PC-9 (cell line): Measurements from ENCODE around the gene TTLL9. TPM values are rescaled to one million over a fixed set of nuclear protein-coding genes. Genes with fewer than 3 reads are reported as not detected.

Experiments
- Bru-seq: library from RNA; stranded (reverse); fragments of 400-500 nt; gene quantifications from one replicate; lab custom pipeline; 2021; lab: Mats Ljungman, UMichigan
- BruChase-seq, 2 experiments: library from RNA; stranded (reverse); fragments of 400-500 nt; gene quantifications; one replicate each; lab custom pipeline; 2021; lab: Mats Ljungman, UMichigan
- BruUV-seq: library from RNA; stranded (reverse); fragments of 400-500 nt; replicated peaks from 2 replicates; lab custom pipeline; 2021; lab: Mats Ljungman, UMichigan
- CTCF ChIA-PET: fragments of 300-600 bp; sonication (Branson Sonifier 250); formaldehyde crosslinking; loops from one replicate; lab custom pipeline; 2022; ENCODE audit warnings: antibody characterized with exemption; lab: Charles Lee
- POLR2A ChIA-PET: fragments of 300-600 bp; sonication (Branson Sonifier 250); formaldehyde crosslinking; loops from one replicate; lab custom pipeline; 2022; ENCODE audit warnings: antibody characterized with exemption; ENCODE audit not compliant: unreplicated experiment; lab: Charles Lee
- DNase-seq, 2 experiments: peaks; one replicate each; pipeline versions ENCODE4 v3.0.0 to v3.0.0-alpha.2; 2015 to 2022; ENCODE audit warnings: mixed read lengths in 1 of 2
- H2AFZ ChIP-seq: fragments of 200-600 bp; sonication (generic); 2 replicates; pipeline ENCODE4 v1.8.1; 2017; ENCODE audit warnings: antibody characterized with exemption
- H3F3A ChIP-seq: fragments of 200-600 bp; sonication (generic); 2 replicates; pipeline ENCODE4 v1.8.1; 2017; ENCODE audit warnings: antibody characterized with exemption, mild to moderate bottlenecking, low read depth; ENCODE audit not compliant: insufficient read depth
- H3K27ac ChIP-seq: fragments of 200-600 bp; sonication (generic); 2 replicates; pipeline ENCODE4 v1.6.1; 2016; ENCODE audit warnings: mixed run types
- H3K27me3 ChIP-seq: fragments of 200-600 bp; sonication (generic); 2 replicates; pipeline ENCODE4 v1.6.1; 2016; ENCODE audit warnings: low read depth, mixed run types; ENCODE audit not compliant: insufficient read depth
- H3K36me3 ChIP-seq: fragments of 200-600 bp; sonication (generic); 2 replicates; pipeline ENCODE4 v1.6.1; 2016; ENCODE audit warnings: low read depth, mixed run types
- H3K4me1 ChIP-seq: fragments of 200-600 bp; sonication (generic); replicated peaks from 2 replicates; pipeline ENCODE4 v1.6.1; 2016; ENCODE audit warnings: mixed run types; ENCODE audit not compliant: insufficient read depth
- H3K4me2 ChIP-seq: fragments of 200-600 bp; sonication (generic); 2 replicates; pipeline ENCODE4 v1.6.1; 2017; ENCODE audit warnings: mixed run types
- H3K4me3 ChIP-seq: fragments of 200-600 bp; sonication (generic); 2 replicates; pipeline ENCODE4 v1.6.1; 2016; ENCODE audit warnings: mixed run types
- H3K79me2 ChIP-seq: fragments of 200-600 bp; sonication (generic); 2 replicates; pipeline ENCODE4 v1.6.1; 2017; ENCODE audit warnings: low read depth, mixed run types
- H3K9me2 ChIP-seq: fragments of 200-600 bp; sonication (generic); 2 replicates; pipeline ENCODE4 v1.8.1; 2017; ENCODE audit warnings: mild to moderate bottlenecking; ENCODE audit not compliant: insufficient read depth
- H3K9me3 ChIP-seq: fragments of 200-600 bp; sonication (generic); 2 replicates; pipeline ENCODE4 v1.8.1; 2016; ENCODE audit warnings: low read depth; ENCODE audit not compliant: insufficient read depth
- H4K20me1 ChIP-seq: fragments of 200-600 bp; sonication (generic); 2 replicates; pipeline ENCODE4 v1.8.1; 2017; ENCODE audit not compliant: insufficient read depth
- CTCF ChIP-seq: fragments of 200-600 bp; sonication (generic); conservative IDR thresholded peaks from 2 replicates; pipeline ENCODE4 v1.6.1; 2017; ENCODE audit warnings: mixed run types, antibody characterized with exemption, mild to moderate bottlenecking, moderate library complexity
- EZH2 ChIP-seq: fragments of 200-600 bp; sonication (generic); IDR thresholded peaks from 2 replicates; pipeline ENCODE4 v1.8.0; 2017; ENCODE audit warnings: antibody characterized with exemption, low read depth
- intact Hi-C: fragments of 100-400 bp; cut with micrococcal nuclease; formaldehyde crosslinking; loops from one replicate; pipeline ENCODE4 v1.10.0; 2022; ENCODE audit not compliant: unreplicated experiment
- long read RNA-seq: library from polyadenylated mRNA; stranded (forward); transcript quantifications from one replicate; pipeline ENCODE4 v2.0.0, GENCODE V29; 2022
- total RNA-seq: library from RNA; stranded (reverse); gene quantifications from 2 replicates; pipeline ENCODE4 v1.2.3, GENCODE V29; 2021

TTLL9 gene
- total RNA-seq (1.5 and 1.8 TPM in 2 replicates), Bru-seq, nascent RNA (percentile 35 among the genes with signal in this experiment), BruChase-seq, experiment 1, labeled RNA remaining after a 2-hour chase (percentile 32 among the genes with signal in this experiment), BruChase-seq, experiment 2, labeled RNA remaining after a 6-hour chase (percentile 32 among the genes with signal in this experiment)
- long read RNA-seq, partial matches to known transcripts = 0 of 3 reads
- long read RNA-seq, other reads (novel, unspliced or antisense) = 3 of 3 reads

- ChIA-PET CTCF (interaction anchor here (0.7 kb wide), 1 partner anchor 405 kb away, joined by 3 read pairs; no protein-coding TSS in a partner anchor), POLR2A (interaction anchor here (0.6 to 0.7 kb wide), 2 partner anchors 33 to 82 kb away, joined by 3 read pairs; no protein-coding TSS in a partner anchor)
- no peaks in the 10 kb centered on the region for H4K20me1 ChIP-seq
- TF ChIP-seq CTCF = no peak
- no peak for TF ChIP-seq EZH2
- no peak within 1 kb of the TSS for H3K27ac ChIP-seq
- no peaks in the 10 kb centered on the region for H3K4me1 ChIP-seq
- H3K4me3 ChIP-seq = no peak within 1 kb of the TSS
- peak within 1 kb of the TSS; percentile 26; the same call in 1 of the 2 replicates for H3K4me2 ChIP-seq
- no peaks in the 10 kb centered on the region for H3K9me3 ChIP-seq
- H2AFZ ChIP-seq = no peak within 1 kb of the TSS
- peaks cover 85% of the 10 kb centered on the region for H3K27me3 ChIP-seq
- H3K9me2 ChIP-seq = no peaks in the 10 kb centered on the region
- no peaks in the 10 kb centered on the region for H3F3A ChIP-seq
- intact Hi-C loops = loop anchor here (1.0 kb wide), 1 partner anchor 9 kb away; no protein-coding TSS in a partner anchor
- peak in 1 of 2 experiments; percentile 28 for DNase-seq
- no peaks in the 10 kb centered on the region for H3K79me2 ChIP-seq
- no TSS peak for BruUV-seq
- H3K36me3 ChIP-seq = no peaks in the 10 kb centered on the region
Measured at GRCh38 chr20:31869942-31870725, at the start of gene TTLL9, which contains the start of gene DUSP15. Gene TTLL9, plus strand, starts transcription at chr20:31870634. Its CDS starts 493 bp downstream, at chr20:31871127. Gene DUSP15, minus strand, starts transcription at chr20:31870527. Its CDS starts 190 bp downstream, at chr20:31870337.

- Histone ChIP-seq H3K9me3 (no peaks in the 10 kb centered on the region), H3F3A (no peaks in the 10 kb centered on the region), H3K4me2 (no peak overlapping the region), H3K79me2 (no peaks in the 10 kb centered on the region), H3K27me3 (no peaks in the 10 kb centered on the region), H4K20me1 (no peaks in the 10 kb centered on the region), H3K4me1 (no peaks in the 10 kb centered on the region), H3K9me2 (no peaks in the 10 kb centered on the region), H3K36me3 (no peaks in the 10 kb centered on the region), H3K4me3 (no peak overlapping the region), H2AFZ (no peak overlapping the region), H3K27ac (no peak overlapping the region)
- POLR2A ChIA-PET = no interaction called here
- no peak for TF ChIP-seq EZH2
- no peak for TF ChIP-seq CTCF
- intact Hi-C loops = no loop called here
- no peak for DNase-seq
- no TSS peak for BruUV-seq
- CTCF ChIA-PET = no interaction called here
Measured at GRCh38 chr20:31821427-31821826, 49.0 kb upstream of the TTLL9 start.
